ENCODE data around the gene MAML3. TPM values are rescaled to one million over a fixed set of nuclear protein-coding genes. Genes with fewer than 3 reads are reported as not detected.

MAML3 gene
- total RNA-seq, 2 donors from 2014 or later: 9.3 to 10.1 TPM

GRCh38 chr4:140180577-140180976 is 26.6 kb upstream of the MAML3 start:
- H3K36me3 ChIP-seq: no peaks in the 10 kb centered on the region
- DNase-seq: no peak
- H3K9ac ChIP-seq (ENCODE audit: low read depth in 2 of 2, low read length in 2 of 2): no peak overlapping the region
- H3K9me3 ChIP-seq: no peaks in the 10 kb centered on the region
- TF ChIP-seq CTCF (IDR thresholded peaks at IDR 0.05): no peak
- no peaks in the 10 kb centered on the region for H3K4me1 ChIP-seq
- H3K4me3 ChIP-seq: no peak overlapping the region
- H3K27me3 ChIP-seq: no peaks in the 10 kb centered on the region
- intact Hi-C loops (cut with DNase I): no loop called here
- no peak overlapping the region for H3K27ac ChIP-seq

- H3K4me1 ChIP-seq: no peaks in the 10 kb centered on the region
- TF ChIP-seq CTCF (IDR thresholded peaks at IDR 0.05): no peak
- intact Hi-C loops (cut with DNase I): no loop called here
- H3K36me3 ChIP-seq: no peaks in the 10 kb centered on the region
- no peak overlapping the region for H3K27ac ChIP-seq
- no peak for DNase-seq
- H3K27me3 ChIP-seq: no peaks in the 10 kb centered on the region
- no peaks in the 10 kb centered on the region for H3K9me3 ChIP-seq
- no peak overlapping the region for H3K4me3 ChIP-seq
- no peak overlapping the region for H3K9ac ChIP-seq (ENCODE audit: low read depth in 2 of 2, low read length in 2 of 2)
These were observed 22.8 kb upstream of the MAML3 start for GRCh38 chr4:140176735-140177134.

GRCh38 chr4:140174543-140174942 is 20.6 kb upstream of the MAML3 start:
- H3K9ac ChIP-seq (ENCODE audit: low read depth in 2 of 2, low read length in 2 of 2): no peak overlapping the region
- no peak overlapping the region for H3K4me3 ChIP-seq
- intact Hi-C loops (cut with DNase I): no loop called here
- H3K27me3 ChIP-seq: no peaks in the 10 kb centered on the region
- H3K4me1 ChIP-seq: no peaks in the 10 kb centered on the region
- H3K9me3 ChIP-seq: no peaks in the 10 kb centered on the region
- TF ChIP-seq CTCF (IDR thresholded peaks at IDR 0.05): no peak
- no peak overlapping the region for H3K27ac ChIP-seq
- no peak for DNase-seq
- H3K36me3 ChIP-seq: no peaks in the 10 kb centered on the region

GRCh38 chr4:140172960-140173359 is 19.0 kb upstream of the MAML3 start:
- no peaks in the 10 kb centered on the region for H3K36me3 ChIP-seq
- no peaks in the 10 kb centered on the region for H3K4me1 ChIP-seq
- no peak for TF ChIP-seq CTCF (IDR thresholded peaks at IDR 0.05)
- H3K4me3 ChIP-seq: no peak overlapping the region
- no peaks in the 10 kb centered on the region for H3K27me3 ChIP-seq
- H3K9me3 ChIP-seq: no peaks in the 10 kb centered on the region
- intact Hi-C loops (cut with DNase I): no loop called here
- no peak for DNase-seq
- H3K9ac ChIP-seq (ENCODE audit: low read depth in 2 of 2, low read length in 2 of 2): no peak overlapping the region
- no peak overlapping the region for H3K27ac ChIP-seq

GRCh38 chr4:140170299-140170698 is 16.3 kb upstream of the MAML3 start:
- no peak overlapping the region for H3K4me3 ChIP-seq
- H3K9me3 ChIP-seq: no peaks in the 10 kb centered on the region
- H3K9ac ChIP-seq (ENCODE audit: low read depth in 2 of 2, low read length in 2 of 2): no peak overlapping the region
- TF ChIP-seq CTCF (IDR thresholded peaks at IDR 0.05): no peak
- DNase-seq: no peak
- H3K4me1 ChIP-seq: no peaks in the 10 kb centered on the region
- H3K36me3 ChIP-seq: no peaks in the 10 kb centered on the region
- H3K27ac ChIP-seq: no peak overlapping the region
- no peaks in the 10 kb centered on the region for H3K27me3 ChIP-seq
- intact Hi-C loops (cut with DNase I): no loop called here

- Histone ChIP-seq H3K27ac (no peak overlapping the region), H3K9me3 (no peaks in the 10 kb centered on the region), H3K9ac (ENCODE audit: low read depth in 2 of 2, low read length in 2 of 2) (no peak overlapping the region), H3K27me3 (no peaks in the 10 kb centered on the region), H3K36me3 (no peaks in the 10 kb centered on the region), H3K4me3 (no peak overlapping the region), H3K4me1 (no peaks in the 10 kb centered on the region)
- TF ChIP-seq CTCF (IDR thresholded peaks at IDR 0.05): no peak
- intact Hi-C loops (cut with DNase I): no loop called here
- DNase-seq: no peak
These were observed 15.0 kb upstream of the MAML3 start for GRCh38 chr4:140168936-140169335.
